K562 (cell line): ENCODE data around the gene PDE11A.

Experiments used
- CHD2 ChIP-seq: IDR thresholded peaks from 2 replicates; pipeline ENCODE4 v1.6.1; 2011; ENCODE audit warnings: low read depth, low read length
- EP300 ChIP-seq: IDR thresholded peaks from 2 replicates; pipeline ENCODE4 v1.6.1; 2012; ENCODE audit warnings: low read length, improper control_type of control experiment
- KDM1A ChIP-seq, 2 experiments: fragments of 450-650 bp; IDR thresholded peaks; 2 replicates each; pipeline ENCODE4 v1.6.1; 2016; ENCODE audit warnings: mild to moderate bottlenecking in 2 of 2
- KLF10 ChIP-seq: fragments of 250-450 bp; sonication (Bioruptor Pico); IDR thresholded peaks from 2 replicates; pipeline ENCODE4 v1.6.1; 2021; ENCODE audit warnings: matching md5 sums
- NCOA4 ChIP-seq: fragments of 450-650 bp; IDR thresholded peaks from 2 replicates; pipeline ENCODE4 v1.6.1; 2018; ENCODE audit warnings: mild to moderate bottlenecking; ENCODE audit not compliant: partially characterized antibody
- NFE2 ChIP-seq: IDR thresholded peaks from 2 replicates; pipeline ENCODE4 v1.6.1; 2014; ENCODE audit warnings: antibody characterized with exemption, low read depth
- TEAD4 ChIP-seq, 2 experiments: sonication (generic) in 1 of 2; formaldehyde crosslinking in 1 of 2; IDR thresholded peaks; 2 replicates each; pipeline versions ENCODE4 v1.6.1 to v1.8.0; 2012 to 2022; ENCODE audit warnings: borderline replicate concordance in 1 of 2, inconsistent platforms in 1 of 2, low read length in 1 of 2, mild to moderate bottlenecking in 1 of 2, missing genetic modification reagents in 1 of 2
- TF ChIP-seq, protein P1 (sequence below), 3 experiments: IDR thresholded peaks in 2 of 3; conservative IDR thresholded peaks in 1 of 3; 2 replicates each; pipeline ENCODE4 v1.5.1; 2011 to 2012; ENCODE audit warnings: low read length in 3 of 3, mild to moderate bottlenecking in 3 of 3, control low read depth in 2 of 3, improper control_type of control experiment in 1 of 3, inconsistent platforms in 1 of 3, low read depth in 1 of 3, mixed read lengths in 1 of 3, moderate library complexity in 1 of 3; ENCODE audit not compliant: insufficient read depth in 2 of 3
- TF ChIP-seq, protein P2 (sequence below): sonication (generic); formaldehyde crosslinking; IDR thresholded peaks from 2 replicates; pipeline ENCODE4 v1.8.1; 2022; ENCODE audit warnings: missing genetic modification reagents

- no peak for TF ChIP-seq KDM1A (IDR thresholded peaks at IDR 0.05)
- no peak for TF ChIP-seq TEAD4 (IDR thresholded peaks at IDR 0.05; ENCODE audit: low read length)
- no peak for TF ChIP-seq TEAD4 (CRISPR knock-in tag; IDR thresholded peaks at IDR 0.05; ENCODE audit: borderline replicate concordance)
- TF ChIP-seq NFE2: no peak
- TF ChIP-seq CHD2: no peak
- no peak for TF ChIP-seq KLF10
- TF ChIP-seq, protein P1, sequence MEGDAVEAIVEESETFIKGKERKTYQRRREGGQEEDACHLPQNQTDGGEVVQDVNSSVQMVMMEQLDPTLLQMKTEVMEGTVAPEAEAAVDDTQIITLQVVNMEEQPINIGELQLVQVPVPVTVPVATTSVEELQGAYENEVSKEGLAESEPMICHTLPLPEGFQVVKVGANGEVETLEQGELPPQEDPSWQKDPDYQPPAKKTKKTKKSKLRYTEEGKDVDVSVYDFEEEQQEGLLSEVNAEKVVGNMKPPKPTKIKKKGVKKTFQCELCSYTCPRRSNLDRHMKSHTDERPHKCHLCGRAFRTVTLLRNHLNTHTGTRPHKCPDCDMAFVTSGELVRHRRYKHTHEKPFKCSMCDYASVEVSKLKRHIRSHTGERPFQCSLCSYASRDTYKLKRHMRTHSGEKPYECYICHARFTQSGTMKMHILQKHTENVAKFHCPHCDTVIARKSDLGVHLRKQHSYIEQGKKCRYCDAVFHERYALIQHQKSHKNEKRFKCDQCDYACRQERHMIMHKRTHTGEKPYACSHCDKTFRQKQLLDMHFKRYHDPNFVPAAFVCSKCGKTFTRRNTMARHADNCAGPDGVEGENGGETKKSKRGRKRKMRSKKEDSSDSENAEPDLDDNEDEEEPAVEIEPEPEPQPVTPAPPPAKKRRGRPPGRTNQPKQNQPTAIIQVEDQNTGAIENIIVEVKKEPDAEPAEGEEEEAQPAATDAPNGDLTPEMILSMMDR (IDR thresholded peaks at IDR 0.05 in 2 of 3, conservative IDR thresholded peaks at IDR 0.05 in 1 of 3; ENCODE audit: insufficient read depth in 2 of 3, low read depth in 1 of 3, low read length in 3 of 3): no peak
- no peak for TF ChIP-seq NCOA4
- TF ChIP-seq, protein P2, sequence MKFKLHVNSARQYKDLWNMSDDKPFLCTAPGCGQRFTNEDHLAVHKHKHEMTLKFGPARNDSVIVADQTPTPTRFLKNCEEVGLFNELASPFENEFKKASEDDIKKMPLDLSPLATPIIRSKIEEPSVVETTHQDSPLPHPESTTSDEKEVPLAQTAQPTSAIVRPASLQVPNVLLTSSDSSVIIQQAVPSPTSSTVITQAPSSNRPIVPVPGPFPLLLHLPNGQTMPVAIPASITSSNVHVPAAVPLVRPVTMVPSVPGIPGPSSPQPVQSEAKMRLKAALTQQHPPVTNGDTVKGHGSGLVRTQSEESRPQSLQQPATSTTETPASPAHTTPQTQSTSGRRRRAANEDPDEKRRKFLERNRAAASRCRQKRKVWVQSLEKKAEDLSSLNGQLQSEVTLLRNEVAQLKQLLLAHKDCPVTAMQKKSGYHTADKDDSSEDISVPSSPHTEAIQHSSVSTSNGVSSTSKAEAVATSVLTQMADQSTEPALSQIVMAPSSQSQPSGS (CRISPR knock-in tag): no peak
- TF ChIP-seq EP300: no peak
Observed at GRCh38 chr2:177723235-177723634, 349.3 kb downstream of the PDE11A start.
